H1 (cell line): ENCODE results near the gene TSC2. TPM values are rescaled to one million over a fixed set of nuclear protein-coding genes. Genes with fewer than 3 reads are reported as not detected.

ENCODE experiments used
- ATF2 ChIP-seq: IDR thresholded peaks from 2 replicates; pipeline ENCODE4 v1.6.1; 2012; ENCODE audit warnings: low read length, inconsistent platforms
- CTBP2 ChIP-seq: IDR thresholded peaks from 2 replicates; pipeline ENCODE4 v1.7.0; 2011; ENCODE audit warnings: borderline replicate concordance, mild to moderate bottlenecking, moderate library complexity, mixed read lengths, low read length; ENCODE audit not compliant: insufficient read depth, insufficient read length
- HDAC2 ChIP-seq, 2 experiments: fragments of 300-600 bp in 1 of 2; sonication (generic) in 1 of 2; IDR thresholded peaks; 2 replicates each; pipeline ENCODE4 v1.6.1; 2011 to 2012; ENCODE audit warnings: low read depth in 2 of 2, low read length in 2 of 2, mild to moderate bottlenecking in 2 of 2, moderate library complexity in 2 of 2, borderline replicate concordance in 1 of 2, inconsistent platforms in 1 of 2
- HDAC6 ChIP-seq: IDR thresholded peaks from one replicate; pipeline ENCODE4 v1.7.1; 2012; ENCODE audit warnings: low read depth, mild to moderate bottlenecking, inconsistent platforms, low read length, moderate library complexity
- KDM5A ChIP-seq: fragments of 200-600 bp; IDR thresholded peaks from 2 replicates; pipeline ENCODE4 v1.7.1; 2012; ENCODE audit warnings: mild to moderate bottlenecking, low read length, inconsistent platforms, mixed read lengths
- POLR2A ChIP-seq, 2 experiments: IDR thresholded peaks; 1 replicate in 1 of 2; 2 replicates in 1 of 2; pipeline ENCODE4 v1.6.1; 2011; ENCODE audit warnings: low read depth in 2 of 2, low read length in 2 of 2, mild to moderate bottlenecking in 2 of 2; ENCODE audit errors: control extremely low read depth in 1 of 2
- SAP30 ChIP-seq: fragments of 300-600 bp; sonication (generic); IDR thresholded peaks from 2 replicates; pipeline ENCODE4 v1.7.1; 2012; ENCODE audit warnings: low read length, moderate library complexity, mild to moderate bottlenecking, inconsistent platforms; ENCODE audit not compliant: insufficient read depth, insufficient replicate concordance
- SP1 ChIP-seq: IDR thresholded peaks from 2 replicates; pipeline ENCODE4 v1.6.1; 2011; ENCODE audit warnings: low read depth, low read length
- SUZ12 ChIP-seq: fragments of 200-600 bp; sonication (generic); IDR thresholded peaks from 2 replicates; pipeline ENCODE4 v1.6.1; 2012; ENCODE audit warnings: mild to moderate bottlenecking, inconsistent platforms, low read length, moderate library complexity, mixed read lengths
- polyA plus RNA-seq, 7 experiments: library from polyadenylated mRNA; depleted of rRNA in 3 of 7; stranded (reverse) in 5 of 7; unstranded in 2 of 7; fragments of >200 nt in 5 of 7; fragments of 200-250 nt in 2 of 7; gene quantifications; 1 replicate in 5 of 7; 2 replicates in 1 of 7; 4 replicates in 1 of 7; pipeline versions ENCODE4 v1.2.1 to v1.2.3, GENCODE V29; 2011 to 2013; ENCODE audit warnings: missing spikeins in 2 of 7, mixed read lengths in 2 of 7
- total RNA-seq: library from RNA; stranded (reverse); fragmentation: NEBNext Ultra II Directional; extraction: Animal tissue kit (Norgen Biotek cat#: 25700); gene quantifications from 2 replicates; pipeline ENCODE4 v1.2.1, GENCODE V29; 2021

Gene TSC2
- total and polyA plus RNA-seq, 2 of the 8 experiments (the other 6 are each of a cell fraction or from before 2014, with no cell fraction given): 65.9 to 96.6 TPM

GRCh38 chr16:2028620-2029220 lies 19.1 kb upstream of the TSC2 start (continued):
- TF ChIP-seq ATF2: no peak
- TF ChIP-seq POLR2A (IDR thresholded peaks at IDR 0.05; ENCODE audit: control extremely low read depth in 1 of 2, low read depth in 2 of 2, low read length in 2 of 2): no peak
- no peak for TF ChIP-seq HDAC6
- TF ChIP-seq KDM5A: no peak
- no peak for TF ChIP-seq CTBP2
- no peak for TF ChIP-seq SP1
- TF ChIP-seq HDAC2 (IDR thresholded peaks at IDR 0.05; ENCODE audit: borderline replicate concordance in 1 of 2, low read depth in 2 of 2, low read length in 2 of 2): no peak
- no peak for TF ChIP-seq SAP30
- no peak for TF ChIP-seq SUZ12
